Measurements from ENCODE around the gene NAV2.

NAV2 gene

DNA sequence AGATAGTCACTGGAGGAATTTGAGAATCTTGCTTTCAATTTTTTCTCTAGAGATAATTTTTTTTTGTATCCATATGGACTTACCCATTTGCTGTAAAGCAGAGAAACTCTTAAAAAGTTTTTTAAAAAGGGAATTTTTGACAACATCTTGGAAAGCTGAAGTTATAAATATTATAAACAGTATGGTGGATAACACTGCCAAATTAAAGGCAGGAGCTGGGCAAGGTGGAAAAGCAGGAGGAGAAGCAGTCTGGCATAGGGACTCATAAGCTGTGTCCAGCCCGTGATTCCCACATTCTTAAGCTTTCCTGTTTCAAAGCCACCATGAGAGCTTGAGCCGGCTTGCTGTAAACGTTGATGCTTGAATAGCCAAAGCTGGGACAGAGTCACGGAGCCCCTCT, 149.5 kb downstream of the NAV2 start:
- TF ChIP-seq, protein P1, sequence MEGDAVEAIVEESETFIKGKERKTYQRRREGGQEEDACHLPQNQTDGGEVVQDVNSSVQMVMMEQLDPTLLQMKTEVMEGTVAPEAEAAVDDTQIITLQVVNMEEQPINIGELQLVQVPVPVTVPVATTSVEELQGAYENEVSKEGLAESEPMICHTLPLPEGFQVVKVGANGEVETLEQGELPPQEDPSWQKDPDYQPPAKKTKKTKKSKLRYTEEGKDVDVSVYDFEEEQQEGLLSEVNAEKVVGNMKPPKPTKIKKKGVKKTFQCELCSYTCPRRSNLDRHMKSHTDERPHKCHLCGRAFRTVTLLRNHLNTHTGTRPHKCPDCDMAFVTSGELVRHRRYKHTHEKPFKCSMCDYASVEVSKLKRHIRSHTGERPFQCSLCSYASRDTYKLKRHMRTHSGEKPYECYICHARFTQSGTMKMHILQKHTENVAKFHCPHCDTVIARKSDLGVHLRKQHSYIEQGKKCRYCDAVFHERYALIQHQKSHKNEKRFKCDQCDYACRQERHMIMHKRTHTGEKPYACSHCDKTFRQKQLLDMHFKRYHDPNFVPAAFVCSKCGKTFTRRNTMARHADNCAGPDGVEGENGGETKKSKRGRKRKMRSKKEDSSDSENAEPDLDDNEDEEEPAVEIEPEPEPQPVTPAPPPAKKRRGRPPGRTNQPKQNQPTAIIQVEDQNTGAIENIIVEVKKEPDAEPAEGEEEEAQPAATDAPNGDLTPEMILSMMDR (conservative IDR thresholded peaks at IDR 0.05; ENCODE audit: control insufficient read depth, insufficient read depth, low read depth, low read length) = no peak

DNA sequence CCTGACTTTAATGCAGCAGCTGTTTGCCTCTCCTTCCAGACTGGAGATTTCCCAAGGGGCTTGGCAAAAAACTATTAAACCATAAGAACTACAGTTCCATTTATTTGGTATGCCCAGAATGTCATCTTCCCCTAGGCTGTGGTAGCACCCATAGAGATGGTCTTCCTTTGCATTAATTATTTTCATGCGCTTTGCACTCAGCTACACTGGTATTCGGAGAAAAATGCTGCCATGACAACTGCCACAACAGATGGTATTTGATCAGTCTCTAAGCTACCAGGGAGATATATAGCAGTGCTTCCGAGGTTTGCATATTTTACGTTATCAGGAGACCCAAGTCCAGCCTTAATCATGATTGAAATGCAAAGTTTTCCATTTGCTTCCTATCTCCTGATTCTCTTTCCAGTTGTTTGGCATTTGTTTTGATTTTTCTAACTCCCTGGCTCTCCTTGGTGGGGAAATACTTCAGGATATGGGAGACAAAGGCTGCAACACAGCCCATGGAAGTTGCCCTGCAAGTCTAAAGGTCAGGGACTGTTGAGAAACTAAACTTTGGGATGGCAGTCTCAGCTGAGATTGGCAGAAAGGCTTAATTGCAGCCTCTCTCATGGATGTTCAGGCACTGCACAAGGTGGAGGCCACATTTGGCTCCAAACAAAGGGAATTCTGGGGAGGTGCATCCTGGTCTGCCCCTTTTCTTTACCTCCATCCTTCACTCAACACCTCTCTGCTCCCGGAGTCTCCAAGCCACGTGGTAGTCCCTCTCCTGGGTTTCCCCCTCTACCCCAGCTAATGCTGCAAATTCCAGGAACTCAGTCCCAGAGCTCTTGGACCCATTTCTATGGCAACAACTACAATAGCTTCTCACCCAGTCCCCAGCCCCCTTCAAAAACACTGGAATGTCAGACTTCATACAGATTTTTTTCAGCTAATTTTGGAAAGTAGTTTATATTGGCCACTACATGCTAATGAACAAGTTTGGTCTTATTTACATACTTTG, 151.8 kb downstream of the NAV2 start:
- TF ChIP-seq, protein P1 (conservative IDR thresholded peaks at IDR 0.05; ENCODE audit: control insufficient read depth, insufficient read depth, low read depth, low read length) = no peak
- no peak for DNase-seq (ENCODE audit: low read depth)
- no peak overlapping the region for H3K4me3 ChIP-seq (ENCODE audit: control insufficient read depth, low read depth, low read length)

More for the DNA sequence above, 149.5 kb downstream of the NAV2 start:
- no peak overlapping the region for H3K4me3 ChIP-seq (ENCODE audit: control insufficient read depth, low read depth, low read length)
- no peak for DNase-seq (ENCODE audit: low read depth)

DNA sequence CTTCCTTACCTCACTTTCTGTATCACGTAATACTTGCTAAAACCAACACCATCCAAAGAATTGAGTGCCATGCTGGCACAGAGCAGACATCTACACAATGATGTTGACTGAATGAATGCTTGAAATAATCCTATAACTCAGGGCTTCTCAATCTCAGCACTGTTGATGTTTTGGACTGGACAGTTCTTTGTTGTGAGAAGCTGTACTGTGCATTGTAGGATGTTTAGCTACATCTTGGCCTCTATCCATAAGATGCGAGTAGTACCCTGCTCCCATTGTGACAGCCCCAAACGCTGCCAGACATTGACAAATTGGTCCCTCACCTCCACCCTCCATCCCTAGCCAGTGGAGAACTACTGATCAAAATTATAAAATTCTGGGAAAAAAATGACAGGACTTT, 153.4 kb downstream of the NAV2 start:
- H3K4me3 ChIP-seq (ENCODE audit: control insufficient read depth, low read depth, low read length) = no peak overlapping the region
- TF ChIP-seq, protein P1 (conservative IDR thresholded peaks at IDR 0.05; ENCODE audit: control insufficient read depth, insufficient read depth, low read depth, low read length) = no peak
- DNase-seq (ENCODE audit: low read depth) = no peak

DNA sequence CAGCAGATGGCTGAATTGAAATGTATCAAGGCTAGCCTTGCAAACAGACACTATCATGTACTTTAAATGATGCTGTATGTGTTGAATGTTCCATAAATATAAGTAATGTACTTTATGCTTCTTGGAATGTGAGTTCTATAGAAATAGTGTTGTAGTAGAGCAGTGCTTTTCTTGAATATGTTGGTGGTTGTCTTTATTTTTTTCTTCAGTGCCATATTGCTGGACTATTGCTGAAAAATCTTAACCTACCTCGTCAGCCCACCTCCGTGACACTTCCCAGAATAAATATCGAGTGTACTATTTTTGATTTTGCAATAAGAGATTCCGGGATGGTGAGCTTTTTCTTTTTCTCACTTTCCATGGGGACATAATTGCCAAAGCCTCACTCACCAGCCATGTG, 153.9 kb downstream of the NAV2 start:
- TF ChIP-seq, protein P1 (conservative IDR thresholded peaks at IDR 0.05; ENCODE audit: control insufficient read depth, insufficient read depth, low read depth, low read length) = no peak
- no peak for DNase-seq (ENCODE audit: low read depth)
- no peak overlapping the region for H3K4me3 ChIP-seq (ENCODE audit: control insufficient read depth, low read depth, low read length)

DNA sequence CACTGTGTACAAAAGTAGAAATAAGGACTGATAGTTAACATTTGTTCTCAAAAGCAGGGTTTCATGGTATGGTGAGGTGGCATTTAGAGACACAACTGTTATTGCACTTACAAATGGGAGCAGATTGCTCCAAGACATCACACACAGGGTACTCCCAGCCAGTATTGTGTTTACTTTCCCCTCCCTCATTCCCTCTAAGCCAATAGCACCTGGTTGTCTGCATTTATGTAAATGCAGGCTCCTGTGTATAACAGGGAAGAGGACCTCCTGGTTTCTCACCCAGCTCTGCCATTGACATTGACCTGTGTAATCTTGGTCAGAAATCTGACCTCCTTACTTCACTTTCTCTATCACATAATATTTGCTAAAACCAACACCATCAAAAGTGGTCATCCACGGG, 154.4 kb downstream of the NAV2 start:
- no peak overlapping the region for H3K4me3 ChIP-seq (ENCODE audit: control insufficient read depth, low read depth, low read length)
- no peak for DNase-seq (ENCODE audit: low read depth)
- TF ChIP-seq, protein P1 (conservative IDR thresholded peaks at IDR 0.05; ENCODE audit: control insufficient read depth, insufficient read depth, low read depth, low read length) = no peak

DNA sequence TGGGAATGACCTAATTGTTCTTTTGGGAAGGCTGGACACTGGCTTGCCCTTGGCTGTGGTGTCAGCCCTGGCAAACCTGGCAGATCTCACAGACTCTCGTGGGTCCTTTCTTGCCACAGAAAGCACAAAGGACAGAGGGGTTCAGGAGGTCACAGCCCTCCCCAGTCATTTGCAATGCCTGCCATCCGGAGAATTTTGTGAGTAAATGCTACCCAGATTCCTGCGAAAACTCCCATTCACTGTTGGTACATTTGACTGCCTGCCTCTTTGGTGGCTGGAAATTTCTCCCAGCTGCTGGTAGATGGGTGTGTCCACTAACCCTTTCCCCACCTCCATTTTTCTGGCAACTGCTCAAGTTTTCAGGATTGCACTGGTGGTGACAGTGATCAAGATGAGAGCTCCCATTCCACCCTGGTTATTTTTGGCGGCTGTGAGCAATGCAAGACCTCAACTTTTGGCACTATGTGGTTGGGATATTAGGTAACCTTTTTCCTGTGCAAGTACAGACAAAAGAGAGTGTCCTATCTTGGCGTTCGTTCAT, 155.7 kb downstream of the NAV2 start:
- no peak overlapping the region for H3K4me3 ChIP-seq (ENCODE audit: control insufficient read depth, low read depth, low read length)
- TF ChIP-seq, protein P1 (conservative IDR thresholded peaks at IDR 0.05; ENCODE audit: control insufficient read depth, insufficient read depth, low read depth, low read length) = no peak
- peak; percentile 95 for DNase-seq (ENCODE audit: low read depth)
